Measurements from ENCODE around the gene PRRC1.

Gene PRRC1

GRCh38 chr5:127498548-127498947 is 18.9 kb upstream of the PRRC1 start:
- Mint-ChIP-seq H3K9me3 (no peaks in the 10 kb centered on the region), H3K4me3 (no peak overlapping the region), H3K4me1 (no peaks in the 10 kb centered on the region), H3K27ac (no peak overlapping the region), H3K27me3 (ENCODE audit: low read depth) (peaks cover 4% of the 10 kb centered on the region), H3K36me3 (ENCODE audit: low read depth) (no peaks in the 10 kb centered on the region)
- TF ChIP-seq CTCF (IDR thresholded peaks at IDR 0.05; ENCODE audit: unreplicated experiment in 3 of 3): no peak

- H3K4me1 Mint-ChIP-seq: no peaks in the 10 kb centered on the region
- H3K27me3 Mint-ChIP-seq (ENCODE audit: low read depth): no peaks in the 10 kb centered on the region
- no peak for TF ChIP-seq CTCF (IDR thresholded peaks at IDR 0.05; ENCODE audit: unreplicated experiment in 3 of 3)
- H3K4me3 Mint-ChIP-seq: no peak overlapping the region
- no peaks in the 10 kb centered on the region for H3K36me3 Mint-ChIP-seq (ENCODE audit: low read depth)
- H3K9me3 Mint-ChIP-seq: no peaks in the 10 kb centered on the region
- no peak overlapping the region for H3K27ac Mint-ChIP-seq
Measured at GRCh38 chr5:127505905-127506304, 11.5 kb upstream of the PRRC1 start.

- H3K36me3 Mint-ChIP-seq (ENCODE audit: low read depth): no peaks in the 10 kb centered on the region
- no peaks in the 10 kb centered on the region for H3K9me3 Mint-ChIP-seq
Measured at GRCh38 chr5:127506616-127507015, 10.8 kb upstream of the PRRC1 start.

GRCh38 chr5:127508644-127509373 is 8.6 kb upstream of the PRRC1 start:
- Mint-ChIP-seq H3K27ac (no peak overlapping the region), H3K36me3 (ENCODE audit: low read depth) (no peaks in the 10 kb centered on the region), H3K4me1 (no peaks in the 10 kb centered on the region), H3K27me3 (ENCODE audit: low read depth) (peaks cover 5% of the 10 kb centered on the region), H3K4me3 (no peak overlapping the region), H3K9me3 (no peaks in the 10 kb centered on the region)
- no peak for TF ChIP-seq CTCF (IDR thresholded peaks at IDR 0.05; ENCODE audit: unreplicated experiment in 3 of 3)

More at GRCh38 chr5:127506616-127507015, 10.8 kb upstream of the PRRC1 start:
- no peaks in the 10 kb centered on the region for H3K4me1 Mint-ChIP-seq
- H3K27ac Mint-ChIP-seq: no peak overlapping the region
- H3K4me3 Mint-ChIP-seq: no peak overlapping the region
- no peak for TF ChIP-seq CTCF (IDR thresholded peaks at IDR 0.05; ENCODE audit: unreplicated experiment in 3 of 3)
- peaks cover 2% of the 10 kb centered on the region for H3K27me3 Mint-ChIP-seq (ENCODE audit: low read depth)

GRCh38 chr5:127513408-127513970 is 4.0 kb upstream of the PRRC1 start:
- Mint-ChIP-seq H3K4me3 (no peak overlapping the region), H3K9me3 (no peaks in the 10 kb centered on the region), H3K4me1 (peaks cover 8% of the 10 kb centered on the region), H3K27me3 (ENCODE audit: low read depth) (peaks cover 5% of the 10 kb centered on the region), H3K36me3 (ENCODE audit: low read depth) (no peaks in the 10 kb centered on the region), H3K27ac (no peak overlapping the region)
- no peak for TF ChIP-seq CTCF (IDR thresholded peaks at IDR 0.05; ENCODE audit: unreplicated experiment in 3 of 3)

GRCh38 chr5:127514816-127515215 is 2.6 kb upstream of the PRRC1 start:
- Mint-ChIP-seq H3K9me3 (no peaks in the 10 kb centered on the region), H3K27me3 (ENCODE audit: low read depth) (peaks cover 5% of the 10 kb centered on the region), H3K4me3 (peak overlapping the region; percentile 14 to 51 (median 29)), H3K36me3 (ENCODE audit: low read depth) (peaks cover 6% of the 10 kb centered on the region), H3K27ac (no peak overlapping the region), H3K4me1 (peaks cover 21% of the 10 kb centered on the region)
- no peak for TF ChIP-seq CTCF (IDR thresholded peaks at IDR 0.05; ENCODE audit: unreplicated experiment in 3 of 3)
